Stomach (tissue), 9 donors: ENCODE data around the gene CGB3. TPM values are rescaled to one million over a fixed set of nuclear protein-coding genes. Genes with fewer than 3 reads are reported as not detected.
A peak's percentile ranks its signal among the peaks of the same experiment; 100 is the strongest.

Source experiments
- DNase-seq, 2 donors: peaks; one replicate each; pipeline versions ENCODE4 v3.0.0 to v3.0.0-alpha.2; 2013 to 2019
- H3K27ac ChIP-seq, 5 donors: fragments of 200-600 bp in 4 of 5; sonication (generic) in 4 of 5; one replicate each; pipeline ENCODE4 v1.5.1; 2013 to 2019; ENCODE audit warnings: mild to moderate bottlenecking in 1 of 5, moderate library complexity in 1 of 5
- H3K27me3 ChIP-seq, 3 donors: fragments of 200-600 bp; sonication (generic); one replicate each; pipeline ENCODE4 v1.5.1; 2017 to 2019; ENCODE audit warnings: mixed run types in 1 of 3
- H3K36me3 ChIP-seq, 4 donors: fragments of 200-600 bp; sonication (generic); 1 replicate in 3 of 4; 2 replicates in 1 of 4; pipeline ENCODE4 v1.5.1; 2016 to 2019
- H3K4me1 ChIP-seq, 4 donors: fragments of 200-600 bp; sonication (generic); one replicate each; pipeline ENCODE4 v1.5.1; 2016 to 2019
- H3K4me3 ChIP-seq, 4 donors: fragments of 200-600 bp; sonication (generic) in 3 of 4; one replicate each; pipeline ENCODE4 v1.5.1; 2016 to 2019; ENCODE audit warnings: mild to moderate bottlenecking in 1 of 4
- H3K9me3 ChIP-seq, 4 donors: fragments of 200-600 bp; sonication (generic); one replicate each; pipeline ENCODE4 v1.5.1; 2016 to 2019
- CTCF ChIP-seq, 7 experiments: fragments of 450-650 bp in 4 of 7; fragments of 200-600 bp in 3 of 7; sonication (generic) in 3 of 7; IDR thresholded peaks; one replicate each; pipeline ENCODE4 v1.5.1; 2016 to 2019; ENCODE audit warnings: antibody characterized with exemption in 7 of 7, control low read depth in 2 of 7, mild to moderate bottlenecking in 1 of 7
- EP300 ChIP-seq: sonication (generic); formaldehyde crosslinking; IDR thresholded peaks from one replicate; pipeline ENCODE4 v1.6.1; 2017; ENCODE audit warnings: antibody characterized with exemption
- POLR2A ChIP-seq, 4 donors: fragments of 450-650 bp; IDR thresholded peaks; one replicate each; pipeline ENCODE4 v1.6.1; 2016; ENCODE audit warnings: antibody characterized with exemption in 4 of 4, control low read depth in 2 of 4, mild to moderate bottlenecking in 1 of 4, moderate library complexity in 1 of 4
- POLR2AphosphoS5 ChIP-seq, 3 donors: sonication (generic); formaldehyde crosslinking; IDR thresholded peaks; one replicate each; pipeline ENCODE4 v1.6.1; 2016; ENCODE audit warnings: antibody characterized with exemption in 3 of 3
- WGBS, 5 donors: extraction: QIAGEN DNeasy Blood & Tissue Kit in 3 of 5; methylation state at CpG; one replicate each; pipeline versions ENCODE4 v1.1.5 to v1.1.7; 2013 to 2018; 5-methylcytosine and 5-hydroxymethylcytosine counted together
- intact Hi-C: fragments of 100-400 bp; cut with DNase I; formaldehyde crosslinking; loops from one replicate; pipeline ENCODE4 v1.15.1; 2023; ENCODE audit warnings: low total_unique reads
- polyA plus RNA-seq, 3 donors: library from polyadenylated mRNA; stranded (reverse); fragments of 200-250 nt; gene quantifications; one replicate each; pipeline ENCODE4 v1.2.3, GENCODE V29; 2013
- total RNA-seq, 5 donors: library from RNA; depleted of rRNA; stranded (reverse); fragments of >200 nt; gene quantifications; one replicate each; pipeline versions ENCODE4 v1.1.0 to v1.2.3, GENCODE V29; 2014 to 2016
- donor health status: healthy with polysubstance abuse.
- donor health status: Bipolar disorder and iron deficiency.
- donor health status: healthy.

Gene CGB3
- total and polyA plus RNA-seq, 8 donors = not detected

GRCh38 chr19:48991011-48991609, 33.0 kb downstream of the CGB3 start:
- peaks cover 32 to 47% (median 42%) of the 10 kb centered on the region in 4 donors for H3K4me1 ChIP-seq
- H3K27ac ChIP-seq = peak overlapping the region in 4 of 5 donors; percentile 85 to 96 (median 94)
- 82 to 91% (median 86%) methylated on average over 18 to 22 of the region's 22 CpGs for WGBS, 5 donors
- no peak for DNase-seq
- peak overlapping the region; percentile 57 to 81 (median 71) for H3K4me3 ChIP-seq
- no peaks in the 10 kb centered on the region for H3K27me3 ChIP-seq
- intact Hi-C loops = no loop called here
- H3K36me3 ChIP-seq = peaks cover 19 to 51% (median 45%) of the 10 kb centered on the region in 4 donors
- no peaks in the 10 kb centered on the region for H3K9me3 ChIP-seq
- TF ChIP-seq CTCF (IDR thresholded peaks at IDR 0.05) (no peak), POLR2A (IDR thresholded peaks at IDR 0.05) (no peak), EP300 (no peak)

- no peak for DNase-seq
- 74 to 90% (median 76%) methylated on average over 4 of the region's 4 CpGs for WGBS, 5 donors
- TF ChIP-seq POLR2AphosphoS5 (IDR thresholded peaks at IDR 0.05) = no peak
- TF ChIP-seq CTCF (IDR thresholded peaks at IDR 0.05) = no peak
- TF ChIP-seq POLR2A (IDR thresholded peaks at IDR 0.05) = no peak
- no peak for TF ChIP-seq EP300
- Histone ChIP-seq H3K9me3 (no peaks in the 10 kb centered on the region), H3K4me3 (no peak overlapping the region), H3K27me3 (no peaks in the 10 kb centered on the region), H3K4me1 (peaks cover 32 to 45% (median 40%) of the 10 kb centered on the region in 4 donors), H3K27ac (peak overlapping the region in 2 of 5 donors; percentile 56 to 96), H3K36me3 (peaks cover 22 to 58% (median 52%) of the 10 kb centered on the region in 4 donors)
- intact Hi-C loops = no loop called here
Observed at GRCh38 chr19:48990400-48990799, 33.7 kb downstream of the CGB3 start.

GRCh38 chr19:48989701-48990291, 34.3 kb downstream of the CGB3 start:
- intact Hi-C loops = no loop called here
- H3K27ac ChIP-seq = peak overlapping the region in 1 of 5 donors; percentile 56

GRCh38 chr19:48988860-48989259, 35.3 kb downstream of the CGB3 start:
- TF ChIP-seq POLR2A (IDR thresholded peaks at IDR 0.05) = no peak
- TF ChIP-seq EP300 = no peak
- no peak for TF ChIP-seq POLR2AphosphoS5 (IDR thresholded peaks at IDR 0.05)
- TF ChIP-seq CTCF (IDR thresholded peaks at IDR 0.05) = no peak
- Histone ChIP-seq H3K4me3 (no peak overlapping the region), H3K4me1 (peaks cover 20 to 30% (median 27%) of the 10 kb centered on the region in 4 donors), H3K36me3 (peaks cover 38 to 74% (median 67%) of the 10 kb centered on the region in 4 donors), H3K27me3 (no peaks in the 10 kb centered on the region), H3K9me3 (no peaks in the 10 kb centered on the region), H3K27ac (no peak overlapping the region)
- 91 to 97% (median 93%) methylated on average over 9 of the region's 9 CpGs for WGBS, 5 donors
- intact Hi-C loops = no loop called here
- DNase-seq = no peak

More at GRCh38 chr19:48989701-48990291, 34.3 kb downstream of the CGB3 start:
- no peaks in the 10 kb centered on the region for H3K27me3 ChIP-seq
- 81 to 88% (median 85%) methylated on average over 16 to 17 of the region's 17 CpGs for WGBS, 5 donors
- TF ChIP-seq POLR2A (IDR thresholded peaks at IDR 0.05) = no peak
- TF ChIP-seq EP300 = no peak
- no peak for TF ChIP-seq POLR2AphosphoS5 (IDR thresholded peaks at IDR 0.05)
- no peak for TF ChIP-seq CTCF (IDR thresholded peaks at IDR 0.05)
- H3K4me1 ChIP-seq = peaks cover 28 to 39% (median 36%) of the 10 kb centered on the region in 4 donors
- H3K4me3 ChIP-seq = no peak overlapping the region
- H3K36me3 ChIP-seq = peaks cover 28 to 64% (median 58%) of the 10 kb centered on the region in 4 donors
- no peak for DNase-seq
- H3K9me3 ChIP-seq = no peaks in the 10 kb centered on the region
